Breast epithelium (tissue), 4 donors: ENCODE measurements around the gene MDH2. TPM values are rescaled to one million over a fixed set of nuclear protein-coding genes. Genes with fewer than 3 reads are reported as not detected.
"Not testable (repeated sequence)": the region's sequence is repeated elsewhere in the genome, so short reads cannot be mapped to it uniquely, and the experiment has no call there.

ENCODE experiments used
- DNase-seq, 2 donors: peaks; one replicate each; pipeline ENCODE4 v3.0.0-alpha.2; 2019; ENCODE audit warnings: low spot score in 2 of 2
- H3K27ac ChIP-seq, 2 donors: fragments of 200-600 bp; sonication (generic) in 1 of 2; one replicate each; pipeline ENCODE4 v1.5.1; 2016 to 2019; ENCODE audit warnings: mild to moderate bottlenecking in 1 of 2
- H3K27me3 ChIP-seq, 2 donors: fragments of 200-600 bp; sonication (generic) in 1 of 2; one replicate each; pipeline versions ENCODE4 v1.5.1 to v1.6.0; 2017 to 2019; ENCODE audit warnings: control low read depth in 1 of 2, mild to moderate bottlenecking in 1 of 2
- H3K36me3 ChIP-seq: fragments of 200-600 bp; one replicate; pipeline ENCODE4 v1.5.1; 2019
- H3K4me1 ChIP-seq, 2 donors: fragments of 200-600 bp; sonication (generic); one replicate each; pipeline ENCODE4 v1.5.1; 2016 to 2019; ENCODE audit warnings: control low read depth in 1 of 2
- H3K4me3 ChIP-seq, 3 donors: fragments of 200-600 bp; sonication (generic); 1 replicate in 2 of 3; 2 replicates in 1 of 3; pipeline ENCODE4 v1.5.1; 2016 to 2019; ENCODE audit warnings: mild to moderate bottlenecking in 3 of 3, moderate library complexity in 2 of 3
- H3K9me3 ChIP-seq, 2 donors: fragments of 200-600 bp; sonication (generic) in 1 of 2; one replicate each; pipeline ENCODE4 v1.5.1; 2016 to 2019; ENCODE audit warnings: control low read depth in 1 of 2
- POLR2A ChIP-seq: fragments of 450-650 bp; IDR thresholded peaks from one replicate; pipeline ENCODE4 v1.6.1; 2016; ENCODE audit warnings: antibody characterized with exemption, mild to moderate bottlenecking, moderate library complexity
- POLR2AphosphoS5 ChIP-seq, 3 donors: sonication (generic); formaldehyde crosslinking; IDR thresholded peaks; one replicate each; pipeline ENCODE4 v1.6.1; 2017; ENCODE audit warnings: antibody characterized with exemption in 3 of 3
- intact Hi-C: fragments of 100-400 bp; cut with DNase I; formaldehyde crosslinking; loops from one replicate; pipeline ENCODE4 v1.15.1; 2023; ENCODE audit warnings: low total_unique reads
- total RNA-seq, 3 donors: library from RNA; depleted of rRNA; stranded (reverse); fragments of >200 nt; gene quantifications; one replicate each; pipeline ENCODE4 v1.1.0, GENCODE V29; 2016
- TF ChIP-seq, protein P1 (sequence below), 3 donors: fragments of 450-650 bp; IDR thresholded peaks; one replicate each; pipeline ENCODE4 v1.5.1; 2016 to 2017; ENCODE audit warnings: antibody characterized with exemption in 3 of 3, mild to moderate bottlenecking in 3 of 3, moderate library complexity in 3 of 3

MDH2 gene
- total RNA-seq, 3 donors from 2014 or later, result 52.0 to 63.3 (median 61.8) TPM

DNA sequence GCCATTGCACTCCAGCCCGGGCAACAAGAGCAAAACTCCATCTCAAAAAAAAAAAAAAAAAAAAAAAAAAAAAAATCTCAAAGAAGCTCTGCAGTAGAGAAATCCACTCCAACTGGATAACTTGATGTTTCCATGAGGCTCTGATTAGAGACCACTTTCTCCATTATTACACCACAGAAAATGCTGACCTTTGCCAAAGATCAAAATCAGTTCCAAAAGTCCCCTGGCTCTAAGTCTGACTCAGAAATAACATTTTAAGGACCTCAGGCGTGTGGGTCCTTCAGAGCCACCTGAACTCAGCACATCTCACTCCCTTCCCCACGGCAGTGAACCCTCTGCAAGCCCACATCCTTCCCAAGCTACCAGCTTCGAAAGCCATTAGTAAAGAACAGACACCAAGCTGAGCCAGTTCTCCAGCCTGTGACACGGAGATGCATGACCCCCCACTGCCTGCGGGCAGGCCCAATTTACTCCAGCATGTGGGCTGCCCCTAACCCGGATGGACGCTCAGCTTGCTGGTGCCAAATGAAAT is 39.7 kb upstream of the MDH2 start:
- TF ChIP-seq POLR2A, result no peak
- no peak for TF ChIP-seq POLR2AphosphoS5 (IDR thresholded peaks at IDR 0.05)
- TF ChIP-seq, protein P1, sequence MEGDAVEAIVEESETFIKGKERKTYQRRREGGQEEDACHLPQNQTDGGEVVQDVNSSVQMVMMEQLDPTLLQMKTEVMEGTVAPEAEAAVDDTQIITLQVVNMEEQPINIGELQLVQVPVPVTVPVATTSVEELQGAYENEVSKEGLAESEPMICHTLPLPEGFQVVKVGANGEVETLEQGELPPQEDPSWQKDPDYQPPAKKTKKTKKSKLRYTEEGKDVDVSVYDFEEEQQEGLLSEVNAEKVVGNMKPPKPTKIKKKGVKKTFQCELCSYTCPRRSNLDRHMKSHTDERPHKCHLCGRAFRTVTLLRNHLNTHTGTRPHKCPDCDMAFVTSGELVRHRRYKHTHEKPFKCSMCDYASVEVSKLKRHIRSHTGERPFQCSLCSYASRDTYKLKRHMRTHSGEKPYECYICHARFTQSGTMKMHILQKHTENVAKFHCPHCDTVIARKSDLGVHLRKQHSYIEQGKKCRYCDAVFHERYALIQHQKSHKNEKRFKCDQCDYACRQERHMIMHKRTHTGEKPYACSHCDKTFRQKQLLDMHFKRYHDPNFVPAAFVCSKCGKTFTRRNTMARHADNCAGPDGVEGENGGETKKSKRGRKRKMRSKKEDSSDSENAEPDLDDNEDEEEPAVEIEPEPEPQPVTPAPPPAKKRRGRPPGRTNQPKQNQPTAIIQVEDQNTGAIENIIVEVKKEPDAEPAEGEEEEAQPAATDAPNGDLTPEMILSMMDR (IDR thresholded peaks at IDR 0.05), result no peak
- intact Hi-C loops, result no loop called here
- Histone ChIP-seq H3K36me3 (no peaks in the 10 kb centered on the region), H3K27me3 (no peaks in the 10 kb centered on the region), H3K9me3 (no peaks in the 10 kb centered on the region), H3K4me3 (no peak overlapping the region), H3K27ac (no peak overlapping the region), H3K4me1 (no peaks in the 10 kb centered on the region)
- no peak for DNase-seq

DNA sequence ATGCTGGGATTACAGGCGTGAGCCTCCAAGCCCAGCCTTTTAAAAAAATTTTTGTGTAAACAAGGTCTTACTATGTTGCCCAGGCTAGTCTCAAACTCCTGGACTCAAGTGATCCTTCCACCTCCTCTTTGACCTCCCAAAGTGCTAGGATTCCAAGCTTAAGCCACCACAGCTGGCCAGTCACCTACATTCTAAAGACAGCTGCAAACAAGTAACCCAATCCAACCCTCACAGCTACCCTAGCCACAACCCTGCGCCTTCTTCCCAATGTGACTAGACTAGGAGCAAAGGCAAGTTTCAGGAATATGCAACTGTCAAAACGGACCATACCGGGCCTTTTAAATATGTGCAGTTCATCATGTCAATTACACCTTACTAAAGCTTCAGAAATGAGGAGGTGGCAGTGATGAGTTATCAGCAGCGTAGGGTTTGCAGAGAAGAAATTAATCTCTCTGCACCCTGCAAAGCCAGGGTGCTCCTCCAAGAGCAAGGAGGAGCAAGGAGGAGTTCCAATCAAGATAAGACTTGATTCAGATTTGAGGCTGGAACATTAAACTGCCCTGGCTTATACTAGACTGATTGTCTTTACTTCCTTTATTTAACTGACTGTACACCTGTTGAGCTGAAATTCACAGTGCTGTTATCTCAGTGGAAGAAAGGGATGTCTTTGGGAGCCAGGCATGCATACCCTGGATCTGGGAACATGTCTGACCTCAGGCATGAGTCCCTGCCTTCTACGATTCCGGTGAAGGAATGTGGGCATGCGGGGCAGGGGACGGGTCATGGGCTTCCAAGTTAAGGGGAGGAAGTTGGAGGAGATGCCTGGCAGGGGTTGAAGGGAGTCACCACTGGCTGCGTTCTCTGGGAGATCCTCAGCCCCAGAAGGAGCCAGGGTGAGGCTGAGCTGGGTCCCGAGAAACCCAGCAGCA is 38.0 kb upstream of the MDH2 start:
- DNase-seq, result no peak
- no peaks in the 10 kb centered on the region for H3K4me1 ChIP-seq
- H3K4me3 ChIP-seq, result no peak overlapping the region
- peak overlapping the region in 1 of 2 donors; percentile 28 for H3K27ac ChIP-seq
- no peaks in the 10 kb centered on the region for H3K9me3 ChIP-seq
- no peaks in the 10 kb centered on the region for H3K36me3 ChIP-seq
- no peaks in the 10 kb centered on the region for H3K27me3 ChIP-seq
- TF ChIP-seq POLR2AphosphoS5 (IDR thresholded peaks at IDR 0.05) (no peak), POLR2A (no peak)
- TF ChIP-seq, protein P1 (IDR thresholded peaks at IDR 0.05), result no peak
- intact Hi-C loops, result no loop called here

DNA sequence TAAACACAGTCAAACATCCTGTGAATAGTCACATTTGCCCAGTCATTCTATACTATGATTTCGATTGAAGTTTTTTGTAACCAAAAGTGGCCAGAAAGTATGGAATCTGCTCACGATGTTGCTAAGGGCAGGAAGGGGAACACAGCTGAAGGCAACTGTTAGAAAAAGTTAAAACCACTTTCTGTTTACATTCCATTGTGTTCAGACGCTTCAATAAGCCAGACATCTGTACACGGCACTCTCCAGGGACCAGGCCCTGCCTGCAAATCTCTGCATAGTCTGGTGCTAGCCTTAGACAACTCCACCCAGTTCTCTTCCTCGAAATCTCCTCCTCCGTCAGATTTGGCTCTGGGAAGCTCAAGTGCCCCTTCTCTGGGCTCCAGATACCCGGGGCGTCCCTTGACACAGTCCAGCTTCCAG is 36.5 kb upstream of the MDH2 start:
- intact Hi-C loops, result no loop called here
- Histone ChIP-seq H3K9me3 (no peaks in the 10 kb centered on the region), H3K4me1 (no peaks in the 10 kb centered on the region), H3K36me3 (no peaks in the 10 kb centered on the region), H3K27ac (peak overlapping the region; percentile 10 to 26), H3K4me3 (no peak overlapping the region), H3K27me3 (no peaks in the 10 kb centered on the region)
- no peak for DNase-seq
- TF ChIP-seq POLR2AphosphoS5 (IDR thresholded peaks at IDR 0.05) (no peak), POLR2A (no peak)
- TF ChIP-seq, protein P1 (IDR thresholded peaks at IDR 0.05), result no peak

DNA sequence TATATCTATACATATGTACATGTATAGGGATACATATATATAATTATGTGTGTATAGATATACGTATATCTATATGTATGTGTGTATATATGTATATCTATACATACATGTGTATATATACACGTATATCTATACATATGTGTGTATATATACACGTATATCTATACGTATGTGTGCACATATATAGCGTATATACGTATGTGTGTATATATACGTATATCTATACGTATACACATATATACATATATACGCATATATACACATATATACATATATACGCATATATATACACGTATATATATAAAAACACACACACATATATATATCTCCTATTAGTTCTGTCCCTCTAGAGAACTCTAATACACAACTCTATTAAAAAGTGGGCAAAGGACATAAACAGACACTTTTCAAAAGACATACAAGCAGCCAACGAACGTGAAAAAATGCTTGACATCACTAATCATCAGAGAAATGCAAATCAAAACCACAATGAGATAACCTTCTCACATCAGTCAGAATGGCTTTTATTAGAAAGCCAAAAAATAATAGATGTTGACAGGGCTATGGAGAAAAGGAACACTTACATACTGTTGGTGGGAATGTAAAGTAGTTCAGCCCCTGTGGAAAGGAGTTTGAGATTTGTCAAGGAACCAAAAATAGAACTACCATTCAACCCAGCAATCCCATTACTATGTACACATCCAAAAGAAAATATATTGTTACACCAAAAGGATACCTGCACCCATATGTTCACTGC is 31.5 kb upstream of the MDH2 start:
- no peaks in the 10 kb centered on the region for H3K27me3 ChIP-seq
- intact Hi-C loops, result no loop called here
- no peaks in the 10 kb centered on the region for H3K36me3 ChIP-seq
- no peak for DNase-seq
- TF ChIP-seq POLR2AphosphoS5 (IDR thresholded peaks at IDR 0.05), result no peak
- no peak for TF ChIP-seq POLR2A
- TF ChIP-seq, protein P1 (IDR thresholded peaks at IDR 0.05), result no peak
- H3K27ac ChIP-seq, result no peak overlapping the region
- H3K4me3 ChIP-seq, result no peak overlapping the region
- no peaks in the 10 kb centered on the region for H3K4me1 ChIP-seq
- H3K9me3 ChIP-seq, result no peaks in the 10 kb centered on the region

DNA sequence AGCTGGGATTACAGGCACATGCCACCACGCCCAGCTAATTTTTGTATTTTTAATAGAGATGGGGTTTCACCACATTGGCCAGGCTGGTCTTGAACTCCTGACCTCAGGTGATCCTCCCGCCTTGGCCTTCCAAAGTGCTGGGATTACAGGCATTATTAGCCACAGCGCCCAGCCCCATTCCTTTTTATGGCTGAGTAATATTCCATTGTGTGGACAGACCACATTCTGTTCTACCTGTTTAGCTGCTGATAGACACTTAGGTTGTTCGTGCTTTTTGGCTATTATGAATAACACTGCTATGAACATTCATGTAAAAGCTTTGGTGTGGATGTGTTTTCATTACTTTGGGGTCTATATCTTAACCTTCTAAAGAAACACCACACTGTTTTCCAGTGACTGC is 29.4 kb upstream of the MDH2 start:
- H3K9me3 ChIP-seq, H3K4me1 ChIP-seq, H3K27me3 ChIP-seq, H3K4me3 ChIP-seq, DNase-seq, H3K27ac ChIP-seq, intact Hi-C loops, H3K36me3 ChIP-seq: not testable (repeated sequence)
